B cell (primary cell): ENCODE results near the gene MAPK8. TPM values are rescaled to one million over a fixed set of nuclear protein-coding genes. Genes with fewer than 3 reads are reported as not detected.

ENCODE experiments used
- ATAC-seq: fragments of 200-7000 bp; cut with Tn5 transposase; one replicate; pipeline ENCODE4 v1.10.0; 2021; ENCODE audit warnings: low read depth, mild to moderate bottlenecking, moderate number of reproducible peaks, moderate library complexity
- CTCF ChIA-PET: fragments of 350-600 bp; sonication (Branson Sonifier 250); formaldehyde crosslinking; loops from one replicate; lab custom pipeline; 2021; ENCODE audit warnings: antibody characterized with exemption, inconsistent platforms; lab: Charles Lee
- POLR2A ChIA-PET: fragments of 350-600 bp; sonication (Branson Sonifier 250); formaldehyde crosslinking; loops from one replicate; lab custom pipeline; 2021; ENCODE audit warnings: antibody characterized with exemption; lab: Charles Lee
- DNase-seq: peaks from one replicate; pipeline ENCODE4 v3.0.0; 2013
- H2AFZ ChIP-seq: 2 replicates; pipeline ENCODE4 v1.6.1; 2012; ENCODE audit warnings: mild to moderate bottlenecking, low read depth, low read length; ENCODE audit not compliant: insufficient read depth, poor library complexity, severe bottlenecking
- H3K27ac ChIP-seq, 2 donors: 1 replicate in 1 of 2; 2 replicates in 1 of 2; pipeline ENCODE4 v1.5.1; 2012 to 2013; ENCODE audit warnings: low read length in 2 of 2, mild to moderate bottlenecking in 2 of 2, moderate library complexity in 1 of 2
- H3K27me3 ChIP-seq, 4 experiments: fragments of 200-600 bp in 1 of 4; sonication (generic) in 1 of 4; replicated peaks in 1 of 4; 1 replicate in 2 of 4; 2 replicates in 2 of 4; pipeline versions ENCODE4 v1.6.1 to v1.7.0; 2013 to 2016; ENCODE audit warnings: low read length in 3 of 4, mild to moderate bottlenecking in 2 of 4, mixed read lengths in 1 of 4, moderate library complexity in 1 of 4; ENCODE audit not compliant: insufficient read depth in 4 of 4, control insufficient read depth in 3 of 4; ENCODE audit errors: control extremely low read depth in 1 of 4
- H3K36me3 ChIP-seq, 2 experiments: replicated peaks in 1 of 2; 1 replicate in 1 of 2; 2 replicates in 1 of 2; pipeline versions ENCODE4 v1.6.1 to v1.7.1; 2013; ENCODE audit warnings: low read length in 1 of 2; ENCODE audit not compliant: insufficient read depth in 2 of 2, control insufficient read depth in 1 of 2; ENCODE audit errors: control extremely low read depth in 1 of 2, extremely low read depth in 1 of 2
- H3K4me1 ChIP-seq, 2 donors: fragments of 200-600 bp in 1 of 2; sonication (generic) in 1 of 2; 1 replicate in 1 of 2; 2 replicates in 1 of 2; pipeline versions ENCODE4 v1.5.1 to v1.6.1; 2013 to 2017; ENCODE audit warnings: low read length in 2 of 2; ENCODE audit not compliant: control insufficient read depth in 2 of 2, insufficient read depth in 2 of 2
- H3K4me2 ChIP-seq: replicated peaks from 2 replicates; pipeline ENCODE3; 2012; ENCODE audit warnings: mild to moderate bottlenecking, low read depth, low read length; ENCODE audit not compliant: poor library complexity, severe bottlenecking
- H3K4me3 ChIP-seq, 5 experiments: fragments of 200-600 bp in 1 of 5; sonication (generic) in 1 of 5; 1 replicate in 3 of 5; 2 replicates in 2 of 5; pipeline versions ENCODE4 v1.5.1 to v1.7.0; 2011 to 2016; ENCODE audit warnings: low read length in 4 of 5, mild to moderate bottlenecking in 4 of 5, low read depth in 2 of 5, control low read depth in 1 of 5, moderate library complexity in 1 of 5; ENCODE audit not compliant: insufficient read depth in 1 of 5; ENCODE audit errors: control extremely low read depth in 1 of 5, extremely low read depth in 1 of 5
- H3K79me2 ChIP-seq: fragments of 200-600 bp; sonication (generic); one replicate; pipeline ENCODE4 v1.6.0; 2016; ENCODE audit warnings: low read length; ENCODE audit not compliant: control insufficient read depth, insufficient read depth
- H3K9ac ChIP-seq: fragments of 200-600 bp; sonication (generic); 2 replicates; pipeline ENCODE4 v1.6.1; 2017; ENCODE audit warnings: mild to moderate bottlenecking, low read length, moderate library complexity
- H3K9me3 ChIP-seq, 3 donors: one replicate each; pipeline versions ENCODE4 v1.6.1 to v1.7.1; 2013; ENCODE audit warnings: low read length in 2 of 3; ENCODE audit not compliant: control insufficient read depth in 2 of 3, insufficient read depth in 1 of 3; ENCODE audit errors: control extremely low read depth in 1 of 3
- H4K20me1 ChIP-seq: 2 replicates; pipeline ENCODE4 v1.6.0; 2012; ENCODE audit warnings: mild to moderate bottlenecking, low read length; ENCODE audit not compliant: insufficient read depth, control insufficient read depth, poor library complexity, severe bottlenecking
- H3K27ac Mint-ChIP-seq: one replicate; pipeline ENCODE4 v1.8.0; 2021; ENCODE audit warnings: mixed read lengths
- H3K27me3 Mint-ChIP-seq: one replicate; pipeline ENCODE4 v1.8.0; 2021; ENCODE audit warnings: mixed read lengths
- H3K4me1 Mint-ChIP-seq: one replicate; pipeline ENCODE4 v1.8.0; 2021; ENCODE audit warnings: mixed read lengths
- H3K4me3 Mint-ChIP-seq: one replicate; pipeline ENCODE4 v1.8.0; 2021; ENCODE audit warnings: mixed read lengths
- H3K9me3 Mint-ChIP-seq: one replicate; pipeline ENCODE4 v1.8.0; 2022; ENCODE audit warnings: mixed read lengths; ENCODE audit not compliant: insufficient read depth
- EZH2 ChIP-seq: IDR thresholded peaks from 2 replicates; pipeline ENCODE4 v1.6.1; 2012; ENCODE audit warnings: borderline replicate concordance, low read depth, mild to moderate bottlenecking, moderate library complexity, low read length; ENCODE audit not compliant: insufficient read depth, poor library complexity, severe bottlenecking
- WGBS: methylation state at CpG from one replicate; pipeline ENCODE4 v1.1.5; 2013; ENCODE audit warnings: missing lambda C conversion rate; ENCODE audit not compliant: insufficient coverage; 5-methylcytosine and 5-hydroxymethylcytosine counted together
- intact Hi-C: fragments of 100-400 bp; cut with micrococcal nuclease; formaldehyde crosslinking; loops from one replicate; pipeline ENCODE4 v1.10.0; 2022
- polyA plus RNA-seq: library from polyadenylated mRNA; depleted of rRNA; stranded (reverse); fragments of >200 nt; gene quantifications from 2 replicates; pipeline ENCODE4 v1.2.3, GENCODE V29; 2012
- total RNA-seq, 2 donors: library from RNA; stranded (reverse); fragments of 120-200 nt in 1 of 2; gene quantifications; 1 replicate in 1 of 2; 2 replicates in 1 of 2; pipeline versions ENCODE4 v1.2.3 to v1.2.4, GENCODE V29; 2013 to 2022
- TF ChIP-seq, protein P1 (sequence below): fragments of 200-600 bp; IDR thresholded peaks from one replicate; pipeline ENCODE4 v1.8.0; 2022; ENCODE audit warnings: antibody characterized with exemption, mild to moderate bottlenecking

Gene MAPK8
- total and polyA plus RNA-seq, 2 donors (not counting 1 experiment from before 2014, with no cell fraction given), result 13.7 to 40.0 TPM

DNA sequence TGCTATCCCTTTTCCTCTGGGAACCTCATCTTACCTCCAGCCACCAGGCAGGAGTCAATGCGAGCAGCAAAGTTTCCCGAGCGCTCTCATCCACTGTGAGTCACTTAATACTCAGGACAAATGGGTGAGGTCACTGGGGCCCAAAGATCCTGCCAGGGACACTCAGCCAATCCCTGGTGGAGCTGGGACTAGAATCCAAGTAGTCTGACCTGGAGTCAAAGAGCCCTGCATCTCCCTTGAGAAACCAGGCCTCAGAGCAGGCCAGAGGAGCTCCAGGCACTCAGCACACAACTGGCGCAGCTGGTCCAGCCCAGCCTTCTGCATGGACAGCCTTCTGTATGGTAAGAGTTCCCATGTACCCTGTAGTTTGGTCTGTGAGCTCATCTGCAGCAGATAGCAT lies 142.3 kb downstream of the MAPK8 start:
- H3K4me1 Mint-ChIP-seq, result no peaks in the 10 kb centered on the region
- TF ChIP-seq EZH2, result no peak
- TF ChIP-seq, protein P1, sequence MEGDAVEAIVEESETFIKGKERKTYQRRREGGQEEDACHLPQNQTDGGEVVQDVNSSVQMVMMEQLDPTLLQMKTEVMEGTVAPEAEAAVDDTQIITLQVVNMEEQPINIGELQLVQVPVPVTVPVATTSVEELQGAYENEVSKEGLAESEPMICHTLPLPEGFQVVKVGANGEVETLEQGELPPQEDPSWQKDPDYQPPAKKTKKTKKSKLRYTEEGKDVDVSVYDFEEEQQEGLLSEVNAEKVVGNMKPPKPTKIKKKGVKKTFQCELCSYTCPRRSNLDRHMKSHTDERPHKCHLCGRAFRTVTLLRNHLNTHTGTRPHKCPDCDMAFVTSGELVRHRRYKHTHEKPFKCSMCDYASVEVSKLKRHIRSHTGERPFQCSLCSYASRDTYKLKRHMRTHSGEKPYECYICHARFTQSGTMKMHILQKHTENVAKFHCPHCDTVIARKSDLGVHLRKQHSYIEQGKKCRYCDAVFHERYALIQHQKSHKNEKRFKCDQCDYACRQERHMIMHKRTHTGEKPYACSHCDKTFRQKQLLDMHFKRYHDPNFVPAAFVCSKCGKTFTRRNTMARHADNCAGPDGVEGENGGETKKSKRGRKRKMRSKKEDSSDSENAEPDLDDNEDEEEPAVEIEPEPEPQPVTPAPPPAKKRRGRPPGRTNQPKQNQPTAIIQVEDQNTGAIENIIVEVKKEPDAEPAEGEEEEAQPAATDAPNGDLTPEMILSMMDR, result no peak
- H2AFZ ChIP-seq, result no peak overlapping the region
- no peak overlapping the region for H3K27ac Mint-ChIP-seq
- no peak overlapping the region for H3K4me3 ChIP-seq
- no peaks in the 10 kb centered on the region for H3K79me2 ChIP-seq
- H3K4me2 ChIP-seq, result no peak overlapping the region
- ChIA-PET CTCF (interaction anchor here (0.8 kb wide), 1 partner anchor 47 kb away, joined by 3 read pairs; no protein-coding TSS in a partner anchor), POLR2A (no interaction called here)
- ATAC-seq (no peak), DNase-seq (no peak)
- H4K20me1 ChIP-seq, result no peaks in the 10 kb centered on the region
- intact Hi-C loops, result no loop called here
- peaks cover 5% of the 10 kb centered on the region for H3K27me3 Mint-ChIP-seq
- 95% methylated on average over 4 of the region's 4 CpGs for WGBS
- no peaks in the 10 kb centered on the region for H3K36me3 ChIP-seq
- no peaks in the 10 kb centered on the region for H3K4me1 ChIP-seq
- no peaks in the 10 kb centered on the region for H3K27me3 ChIP-seq
- H3K9me3 Mint-ChIP-seq, result no peaks in the 10 kb centered on the region
- H3K9ac ChIP-seq, result no peak overlapping the region
- H3K27ac ChIP-seq, result no peak overlapping the region
- no peak overlapping the region for H3K4me3 Mint-ChIP-seq
- no peaks in the 10 kb centered on the region for H3K9me3 ChIP-seq

DNA sequence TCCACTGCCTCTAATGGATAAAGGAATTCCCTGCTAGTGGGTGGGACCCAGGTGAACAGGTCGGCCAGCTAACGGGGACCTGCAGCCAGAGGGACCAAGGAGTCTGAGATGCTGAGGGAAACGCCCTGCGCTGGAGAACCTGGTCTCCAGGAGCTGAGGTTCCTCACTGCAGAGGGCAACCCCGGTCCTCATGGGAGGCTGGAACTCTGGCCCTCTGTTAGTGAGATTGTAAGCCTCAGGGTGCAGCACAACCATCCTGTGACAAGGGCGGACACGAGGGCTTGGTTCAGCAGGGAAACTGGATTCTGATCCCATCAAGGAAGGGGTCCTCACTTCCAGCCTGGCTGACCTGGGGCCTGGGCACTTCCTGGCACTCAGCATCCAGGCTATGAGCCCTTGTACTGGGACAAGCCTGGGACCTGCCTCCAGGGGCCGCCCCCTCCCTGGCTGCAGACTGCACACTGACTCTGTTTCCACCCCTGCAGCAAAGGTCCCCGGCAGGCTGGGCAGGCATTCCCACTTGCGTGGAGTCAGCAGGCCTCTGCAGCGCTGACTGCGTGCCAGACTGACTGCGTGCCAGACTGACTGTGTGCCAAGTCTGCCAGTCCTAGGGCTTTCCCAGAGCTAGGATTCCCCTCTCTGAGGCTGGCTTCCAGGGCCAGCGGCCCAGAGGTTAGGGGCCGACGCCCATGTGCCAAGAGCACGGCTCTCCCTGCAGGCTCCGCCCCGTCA lies 143.2 kb downstream of the MAPK8 start:
- Mint-ChIP-seq H3K27me3 (peaks cover 5% of the 10 kb centered on the region), H3K4me1 (no peaks in the 10 kb centered on the region), H3K9me3 (no peaks in the 10 kb centered on the region), H3K4me3 (no peak overlapping the region), H3K27ac (no peak overlapping the region)
- TF ChIP-seq, protein P1, result no peak
- TF ChIP-seq EZH2, result no peak
- ChIA-PET POLR2A (no interaction called here), CTCF (no interaction called here)
- Histone ChIP-seq H3K27ac (no peak overlapping the region), H3K4me2 (no peak overlapping the region), H3K9me3 (no peaks in the 10 kb centered on the region), H2AFZ (no peak overlapping the region), H3K9ac (no peak overlapping the region), H3K4me3 (no peak overlapping the region), H4K20me1 (no peaks in the 10 kb centered on the region), H3K36me3 (no peaks in the 10 kb centered on the region), H3K79me2 (no peaks in the 10 kb centered on the region), H3K4me1 (no peaks in the 10 kb centered on the region), H3K27me3 (no peaks in the 10 kb centered on the region)
- ATAC-seq (no peak), DNase-seq (no peak)
- intact Hi-C loops, result no loop called here
- WGBS, result 89% methylated on average over 19 of the region's 19 CpGs
